Spleen (tissue), 11 donors: ENCODE results near the gene STXBP5. TPM values are rescaled to one million over a fixed set of nuclear protein-coding genes. Genes with fewer than 3 reads are reported as not detected.

ENCODE experiments used
- DNase-seq: peaks from one replicate; pipeline ENCODE4 v3.0.0-alpha.2; 2020
- H3K27ac ChIP-seq, 8 donors: fragments of 200-600 bp; sonication (generic) in 7 of 8; 1 replicate in 4 of 8; 2 replicates in 4 of 8; pipeline versions ENCODE4 v1.5.0 to v1.8.0; 2016 to 2021; ENCODE audit warnings: inconsistent platforms in 4 of 8, mild to moderate bottlenecking in 4 of 8, moderate library complexity in 1 of 8
- H3K27me3 ChIP-seq, 7 donors: fragments of 200-600 bp; sonication (generic) in 6 of 7; replicated peaks in 1 of 7; 1 replicate in 4 of 7; 2 replicates in 3 of 7; pipeline versions ENCODE4 v1.5.0 to v1.8.0; 2016 to 2021; ENCODE audit warnings: inconsistent platforms in 3 of 7, mild to moderate bottlenecking in 1 of 7
- H3K36me3 ChIP-seq, 6 donors: fragments of 200-600 bp; sonication (generic) in 5 of 6; 1 replicate in 4 of 6; 2 replicates in 2 of 6; pipeline versions ENCODE4 v1.5.0 to v1.8.0; 2016 to 2021; ENCODE audit warnings: inconsistent platforms in 2 of 6
- H3K4me1 ChIP-seq, 6 donors: fragments of 200-600 bp; sonication (generic) in 5 of 6; 1 replicate in 3 of 6; 2 replicates in 3 of 6; pipeline versions ENCODE4 v1.5.0 to v1.8.0; 2016 to 2021; ENCODE audit warnings: inconsistent platforms in 3 of 6
- H3K4me3 ChIP-seq, 8 donors: fragments of 200-600 bp; sonication (generic) in 7 of 8; 1 replicate in 4 of 8; 2 replicates in 4 of 8; pipeline versions ENCODE4 v1.5.0 to v1.8.0; 2016 to 2021; ENCODE audit warnings: inconsistent platforms in 4 of 8, mild to moderate bottlenecking in 4 of 8, moderate library complexity in 2 of 8
- H3K9me3 ChIP-seq, 8 donors: fragments of 200-600 bp; sonication (generic) in 7 of 8; 1 replicate in 4 of 8; 2 replicates in 4 of 8; pipeline versions ENCODE4 v1.5.0 to v1.8.0; 2016 to 2021; ENCODE audit warnings: inconsistent platforms in 4 of 8
- CTCF ChIP-seq, 11 experiments: fragments of 200-600 bp in 7 of 11; fragments of 450-650 bp in 4 of 11; sonication (generic) in 4 of 11; IDR thresholded peaks in 8 of 11; conservative IDR thresholded peaks in 3 of 11; 1 replicate in 7 of 11; 2 replicates in 4 of 11; pipeline versions ENCODE4 v1.4.0 to v1.8.0; 2016 to 2021; ENCODE audit warnings: antibody characterized with exemption in 11 of 11, inconsistent platforms in 4 of 11, mild to moderate bottlenecking in 1 of 11
- POLR2A ChIP-seq, 3 donors: fragments of 450-650 bp; IDR thresholded peaks; one replicate each; pipeline ENCODE4 v1.5.1; 2017; ENCODE audit warnings: antibody characterized with exemption in 3 of 3, mild to moderate bottlenecking in 1 of 3
- POLR2AphosphoS5 ChIP-seq, 3 donors: sonication (generic); formaldehyde crosslinking; IDR thresholded peaks; one replicate each; pipeline ENCODE4 v1.5.1; 2017; ENCODE audit warnings: antibody characterized with exemption in 3 of 3
- WGBS, 5 donors: extraction: QIAGEN DNeasy Blood & Tissue Kit in 3 of 5; methylation state at CpG; one replicate each; pipeline versions ENCODE4 v1.1.5 to v1.1.7; 2013 to 2018; 5-methylcytosine and 5-hydroxymethylcytosine counted together
- intact Hi-C: fragments of 100-400 bp; cut with DNase I; formaldehyde crosslinking; loops from one replicate; pipeline ENCODE4 v1.15.0; 2023; ENCODE audit warnings: low total_unique reads
- polyA plus RNA-seq, 3 donors: library from polyadenylated mRNA; stranded (reverse); fragments of 200-250 nt; gene quantifications; one replicate each; pipeline ENCODE4 v1.2.1, GENCODE V29; 2013
- small RNA-seq, 4 donors: library from RNA; depleted of rRNA; stranded (forward); fragments of <200 nt; gene quantifications; one replicate each; pipeline ENCODE3, GENCODE V24; 2016
- total RNA-seq, 7 donors: library from RNA; depleted of rRNA in 3 of 7; stranded (reverse); fragments of >200 nt in 3 of 7; fragmentation: NEBNext Ultra II Directional in 4 of 7; extraction: Animal tissue kit (Norgen Biotek cat#: 25700) in 4 of 7; gene quantifications; one replicate each; pipeline versions ENCODE4 v1.1.0 to v1.2.1, GENCODE V29; 2016 to 2021
- donor health status: healthy with polysubstance abuse.
- donor health status: DM: no; HTN: no; CAD: no; lungs with moderate emphysema.
- donor health status: DM: no; HTN: no; CAD: no.
- donor health status: Bipolar disorder and iron deficiency.
- donor health status: healthy.
- donor health status: DM: no; HTN: no; CAD: no.
- donor health status: DM: yes; HTN: yes; CAD: no.

Gene STXBP5
- total and polyA plus RNA-seq, 10 donors = 6.5 to 51.1 (median 32.3) TPM

GRCh38 chr6:147438758-147439528 is 234.7 kb downstream of the STXBP5 start:
- Histone ChIP-seq H3K4me1 (peaks cover 0 to 3% (median 0%) of the 10 kb centered on the region in 6 donors), H3K36me3 (no peaks in the 10 kb centered on the region), H3K27me3 (no peaks in the 10 kb centered on the region), H3K9me3 (no peaks in the 10 kb centered on the region), H3K4me3 (no peak overlapping the region), H3K27ac (no peak overlapping the region)
- 88 to 94% (median 93%) methylated on average over 9 of the region's 9 CpGs for WGBS, 5 donors
- intact Hi-C loops = no loop called here
- DNase-seq = no peak
- TF ChIP-seq CTCF (IDR thresholded peaks at IDR 0.05 in 8 of 11, conservative IDR thresholded peaks at IDR 0.05 in 3 of 11) (no peak), POLR2AphosphoS5 (IDR thresholded peaks at IDR 0.05) (no peak), POLR2A (IDR thresholded peaks at IDR 0.05) (no peak)

Small RNA genes within 50 kb of the gene (small RNA-seq; reads per million reads assigned to genes)
- gene AL355365.1 = 0 reads per million in 4 donors
